ENCODE results near the gene CDH23. TPM values are rescaled to one million over a fixed set of nuclear protein-coding genes. Genes with fewer than 3 reads are reported as not detected.

The CDH23 gene
- total RNA-seq, 1 donor from 2014 or later = 4.5 TPM

DNA sequence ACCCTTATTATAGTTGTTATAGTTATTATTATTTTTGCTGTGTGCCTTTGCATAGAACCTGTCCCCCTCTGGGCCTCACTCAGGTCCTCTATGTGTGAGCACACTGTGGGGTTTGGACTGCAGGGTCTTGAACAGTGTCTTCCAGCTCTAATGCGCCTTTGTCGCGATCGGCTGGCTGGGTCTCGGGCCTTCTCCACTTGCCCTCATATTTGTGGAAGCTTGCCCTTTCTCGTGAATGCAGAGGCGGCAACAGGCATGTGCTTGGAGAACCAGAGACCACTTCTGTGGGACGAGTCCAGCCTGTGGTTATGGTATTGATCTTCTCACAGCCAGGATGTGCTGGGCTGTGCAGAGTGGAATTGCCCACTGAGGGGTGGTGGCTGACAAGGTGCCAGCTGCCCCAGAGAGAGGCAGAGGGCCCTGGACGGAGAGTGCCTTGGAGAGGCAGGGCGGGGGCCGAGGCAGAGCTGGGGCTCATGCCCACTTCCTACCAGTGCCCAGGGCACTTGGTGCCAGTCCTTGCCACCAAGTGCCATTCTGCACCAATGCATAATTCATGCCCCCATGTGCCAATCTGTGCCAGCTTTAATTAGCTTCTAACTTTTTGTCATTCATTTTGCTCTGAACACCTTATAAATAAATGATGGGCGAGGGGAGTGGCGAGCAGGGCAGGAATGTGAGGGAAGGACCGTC lies 6.8 kb upstream of the CDH23 start:
- no peaks in the 10 kb centered on the region for H3K4me1 ChIP-seq
- no peak overlapping the region for H3K27ac ChIP-seq (replicated peaks)
- DNase-seq = no peak
- H3K9me3 ChIP-seq (replicated peaks) = no peaks in the 10 kb centered on the region
- intact Hi-C loops (cut with micrococcal nuclease) = loop anchor here (10.0 kb wide), 1 partner anchor 425 kb away; no protein-coding TSS in a partner anchor
- H3K36me3 ChIP-seq = no peaks in the 10 kb centered on the region
- TF ChIP-seq, protein P1, sequence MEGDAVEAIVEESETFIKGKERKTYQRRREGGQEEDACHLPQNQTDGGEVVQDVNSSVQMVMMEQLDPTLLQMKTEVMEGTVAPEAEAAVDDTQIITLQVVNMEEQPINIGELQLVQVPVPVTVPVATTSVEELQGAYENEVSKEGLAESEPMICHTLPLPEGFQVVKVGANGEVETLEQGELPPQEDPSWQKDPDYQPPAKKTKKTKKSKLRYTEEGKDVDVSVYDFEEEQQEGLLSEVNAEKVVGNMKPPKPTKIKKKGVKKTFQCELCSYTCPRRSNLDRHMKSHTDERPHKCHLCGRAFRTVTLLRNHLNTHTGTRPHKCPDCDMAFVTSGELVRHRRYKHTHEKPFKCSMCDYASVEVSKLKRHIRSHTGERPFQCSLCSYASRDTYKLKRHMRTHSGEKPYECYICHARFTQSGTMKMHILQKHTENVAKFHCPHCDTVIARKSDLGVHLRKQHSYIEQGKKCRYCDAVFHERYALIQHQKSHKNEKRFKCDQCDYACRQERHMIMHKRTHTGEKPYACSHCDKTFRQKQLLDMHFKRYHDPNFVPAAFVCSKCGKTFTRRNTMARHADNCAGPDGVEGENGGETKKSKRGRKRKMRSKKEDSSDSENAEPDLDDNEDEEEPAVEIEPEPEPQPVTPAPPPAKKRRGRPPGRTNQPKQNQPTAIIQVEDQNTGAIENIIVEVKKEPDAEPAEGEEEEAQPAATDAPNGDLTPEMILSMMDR (IDR thresholded peaks at IDR 0.05; ENCODE audit: borderline replicate concordance) = no peak
- peaks cover 54% of the 10 kb centered on the region for H3K27me3 ChIP-seq (ENCODE audit: low read depth)
- no peak overlapping the region for H3K4me3 ChIP-seq

DNA sequence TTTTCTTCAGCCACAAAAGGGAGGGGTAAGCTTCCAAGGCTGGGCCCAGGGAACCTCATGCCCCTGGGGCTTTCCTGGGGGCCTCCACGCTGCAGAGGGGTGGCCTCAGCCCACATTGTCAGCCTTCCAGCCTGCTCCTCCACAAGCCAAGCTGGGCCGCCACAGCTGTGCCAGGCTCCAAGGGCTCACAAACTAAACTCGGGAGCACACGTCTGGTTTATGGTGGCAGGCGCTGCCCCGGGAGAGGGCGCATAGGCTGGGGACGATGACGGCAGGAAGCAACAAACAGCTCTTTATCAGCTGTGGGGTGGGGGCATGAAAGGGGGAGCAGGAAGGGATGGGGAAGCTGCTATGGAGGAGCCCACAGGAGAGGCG lies 6.3 kb upstream of the CDH23 start:
- TF ChIP-seq, protein P1 (IDR thresholded peaks at IDR 0.05; ENCODE audit: borderline replicate concordance) = no peak
- Histone ChIP-seq H3K9me3 (replicated peaks) (no peaks in the 10 kb centered on the region), H3K27me3 (ENCODE audit: low read depth) (peaks cover 54% of the 10 kb centered on the region), H3K27ac (replicated peaks) (no peak overlapping the region), H3K36me3 (no peaks in the 10 kb centered on the region), H3K4me1 (no peaks in the 10 kb centered on the region), H3K4me3 (no peak overlapping the region)
- intact Hi-C loops (cut with micrococcal nuclease) = no loop called here
- no peak for DNase-seq

DNA sequence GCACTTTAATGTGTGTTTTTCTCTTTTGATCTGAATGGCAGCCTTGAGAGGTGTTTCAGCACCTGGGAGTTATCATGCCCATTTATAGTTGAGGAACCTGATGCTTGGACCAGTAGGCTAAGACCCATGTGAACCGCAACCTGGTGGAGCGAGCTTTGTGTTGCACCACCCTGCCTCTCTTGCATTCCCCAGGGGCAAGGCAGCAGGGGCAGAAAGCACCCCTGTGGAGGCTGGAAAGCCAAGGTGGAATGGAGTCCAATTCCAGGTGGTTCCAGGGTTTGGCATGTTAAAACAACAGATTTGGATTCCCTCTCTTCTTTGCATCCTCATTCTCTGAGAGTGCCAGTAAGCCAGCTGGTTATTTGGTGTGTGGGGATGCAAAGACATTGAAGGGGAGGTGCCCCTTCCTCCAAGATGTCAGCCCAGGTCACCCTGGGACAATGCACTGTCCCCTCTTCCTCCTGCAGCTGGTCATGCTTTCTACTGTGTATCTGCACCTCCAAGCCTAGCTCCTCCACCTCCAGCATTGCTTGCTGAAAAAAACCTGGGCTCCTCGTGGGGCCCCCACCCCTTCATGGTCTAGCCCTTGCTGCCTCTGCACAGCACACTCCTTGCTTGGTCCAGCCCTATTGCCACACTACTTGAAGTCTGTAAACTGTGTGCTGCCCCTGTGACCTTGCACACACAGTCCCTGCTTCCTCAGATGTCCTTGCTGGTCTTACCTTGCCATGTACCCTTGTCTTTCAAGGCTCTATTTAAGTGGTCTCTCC lies 5.6 kb upstream of the CDH23 start:
- intact Hi-C loops (cut with micrococcal nuclease) = no loop called here
- Histone ChIP-seq H3K4me1 (no peaks in the 10 kb centered on the region), H3K27me3 (ENCODE audit: low read depth) (peaks cover 54% of the 10 kb centered on the region), H3K9me3 (replicated peaks) (no peaks in the 10 kb centered on the region), H3K4me3 (no peak overlapping the region), H3K36me3 (no peaks in the 10 kb centered on the region), H3K27ac (replicated peaks) (no peak overlapping the region)
- TF ChIP-seq, protein P1 (IDR thresholded peaks at IDR 0.05; ENCODE audit: borderline replicate concordance) = no peak
- no peak for DNase-seq

DNA sequence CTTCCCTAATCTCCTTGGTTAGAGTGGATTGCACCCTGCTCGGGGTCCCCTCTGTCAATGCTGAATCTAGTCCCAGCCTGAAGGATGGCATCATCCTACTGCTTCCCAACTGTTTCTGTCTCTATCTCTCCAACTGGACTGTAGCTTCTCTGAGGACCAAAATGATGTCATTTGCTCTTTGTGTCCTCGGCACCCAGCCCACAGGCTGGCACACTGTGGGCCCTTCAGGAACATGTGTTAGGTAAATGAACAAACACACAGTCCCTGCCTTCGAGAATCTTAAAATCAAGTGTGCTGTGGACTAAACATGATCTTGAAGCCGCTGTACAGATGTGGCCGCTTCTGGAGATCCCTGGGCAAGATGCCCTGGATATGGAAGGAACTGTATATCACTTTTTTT lies 5.0 kb upstream of the CDH23 start:
- intact Hi-C loops (cut with micrococcal nuclease) = no loop called here
- H3K27me3 ChIP-seq (ENCODE audit: low read depth) = peaks cover 54% of the 10 kb centered on the region

DNA sequence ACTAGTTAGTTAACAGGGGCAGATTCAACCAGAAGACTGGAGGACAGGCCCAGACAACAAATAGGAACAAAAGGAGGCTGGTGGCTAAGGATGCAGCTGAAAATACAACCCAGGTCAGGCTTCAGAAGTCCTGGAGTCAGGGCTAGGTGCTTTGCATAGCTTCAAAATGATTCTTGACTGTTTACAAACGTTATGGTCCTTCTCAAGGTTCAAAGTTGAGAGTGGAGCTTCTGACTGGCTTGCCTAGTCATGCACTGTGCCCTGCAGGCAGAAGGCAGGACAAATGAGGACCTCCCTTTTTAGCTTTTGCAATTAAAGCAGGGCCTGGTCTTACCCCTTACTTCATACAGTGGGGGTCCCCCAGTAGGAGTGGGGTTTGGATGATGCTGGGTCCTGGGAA lies 4.4 kb upstream of the CDH23 start:
- H3K4me1 ChIP-seq = peaks cover 6% of the 10 kb centered on the region
- H3K27ac ChIP-seq (replicated peaks) = no peak overlapping the region
- no peaks in the 10 kb centered on the region for H3K9me3 ChIP-seq (replicated peaks)
- TF ChIP-seq, protein P1 (IDR thresholded peaks at IDR 0.05; ENCODE audit: borderline replicate concordance) = no peak
- DNase-seq = no peak
- peaks cover 59% of the 10 kb centered on the region for H3K27me3 ChIP-seq (ENCODE audit: low read depth)
- intact Hi-C loops (cut with micrococcal nuclease) = no loop called here
- H3K4me3 ChIP-seq = no peak overlapping the region
- H3K36me3 ChIP-seq = no peaks in the 10 kb centered on the region

More for the DNA sequence above, 5.0 kb upstream of the CDH23 start:
- Histone ChIP-seq H3K9me3 (replicated peaks) (no peaks in the 10 kb centered on the region), H3K4me1 (no peaks in the 10 kb centered on the region), H3K4me3 (no peak overlapping the region), H3K36me3 (no peaks in the 10 kb centered on the region), H3K27ac (replicated peaks) (no peak overlapping the region)
- DNase-seq = no peak
- TF ChIP-seq, protein P1 (IDR thresholded peaks at IDR 0.05; ENCODE audit: borderline replicate concordance) = no peak
